Psoas muscle (tissue), 8 donors: ENCODE results near the gene MLKL. TPM values are rescaled to one million over a fixed set of nuclear protein-coding genes. Genes with fewer than 3 reads are reported as not detected.
A peak's percentile ranks its signal among the peaks of the same experiment; 100 is the strongest.

Experiments used
- ATAC-seq, 4 donors: fragments of 200-7000 bp; cut with Tn5 transposase; one replicate each; pipeline ENCODE4 v1.9.1; 2020; ENCODE audit warnings: moderate library complexity in 3 of 4, mild to moderate bottlenecking in 2 of 4
- DNase-seq, 2 donors: peaks; one replicate each; pipeline ENCODE4 v3.0.0-alpha.2; 2020
- H3K27ac ChIP-seq: fragments of 200-600 bp; one replicate; pipeline ENCODE4 v1.8.0; 2022
- H3K27me3 ChIP-seq, 3 donors: fragments of 200-600 bp in 1 of 3; one replicate each; pipeline versions ENCODE4 v1.6.1 to v1.8.0; 2013 to 2022; ENCODE audit warnings: low read length in 2 of 3, mild to moderate bottlenecking in 2 of 3, moderate library complexity in 1 of 3; ENCODE audit not compliant: insufficient read depth in 3 of 3
- H3K36me3 ChIP-seq, 2 donors: fragments of 200-600 bp in 1 of 2; one replicate each; pipeline versions ENCODE4 v1.6.1 to v1.8.0; 2013 to 2022; ENCODE audit warnings: low read depth in 1 of 2, mild to moderate bottlenecking in 1 of 2, moderate library complexity in 1 of 2; ENCODE audit not compliant: insufficient read depth in 1 of 2
- H3K4me1 ChIP-seq: fragments of 200-600 bp; one replicate; pipeline ENCODE4 v1.8.0; 2022
- H3K4me3 ChIP-seq: fragments of 200-600 bp; one replicate; pipeline ENCODE4 v1.8.0; 2022; ENCODE audit warnings: mild to moderate bottlenecking
- H3K9me3 ChIP-seq: fragments of 200-600 bp; one replicate; pipeline ENCODE4 v1.8.0; 2022
- CTCF ChIP-seq: fragments of 200-600 bp; IDR thresholded peaks from one replicate; pipeline ENCODE4 v1.8.0; 2022; ENCODE audit warnings: antibody characterized with exemption
- WGBS, 3 donors: extraction: QIAGEN DNeasy Blood & Tissue Kit; methylation state at CpG; one replicate each; pipeline versions ENCODE4 v1.1.6 to v1.1.7; 2013; 5-methylcytosine and 5-hydroxymethylcytosine counted together
- intact Hi-C, 2 donors: fragments of 100-400 bp; cut with DNase I; formaldehyde crosslinking; loops; one replicate each; pipeline versions ENCODE4 v1.11.0 to v1.14.2; 2022
- long read RNA-seq, 2 donors: library from polyadenylated mRNA; unstranded; transcript quantifications; one replicate each; pipeline ENCODE4 v2.0.0, GENCODE V29; 2021
- polyA plus RNA-seq, 3 donors: library from polyadenylated mRNA; stranded (reverse); fragments of 200-250 nt; gene quantifications; one replicate each; pipeline ENCODE4 v1.2.3, GENCODE V29; 2013
- total RNA-seq, 4 donors: library from RNA; stranded (reverse); fragmentation: NEBNext Ultra II Directional in 2 of 4; extraction: Animal tissue kit (Norgen Biotek cat#: 25700) in 2 of 4; gene quantifications; one replicate each; pipeline versions ENCODE4 v1.2.1 to v1.2.4, GENCODE V29; 2021 to 2023
- donor health status: healthy with polysubstance abuse.
- donor health status: DM: no; HTN: no; CAD: no; lungs with moderate emphysema.
- donor health status: Bipolar disorder and iron deficiency.
- donor health status: healthy.
- donor health status: DM: yes; HTN: yes; CAD: no.
- donor health status: DM: no; HTN: no; CAD: no.
- donor health status: DM: no; HTN: no; CAD: no.
- donor health status: DM: yes; HTN: yes; CAD: no.

Gene MLKL
- total RNA-seq (1 to 10 TPM; 1.9 to 2.8 (median 2.2) TPM), polyA plus RNA-seq (1 to 10 TPM in 2 of 3 donors, under 1 TPM in 1; 0.56 to 3.4 (median 1.4) TPM)
- long read RNA-seq, donor 1, partial matches to known transcripts = 0 of 2 reads
- long read RNA-seq, donor 1, other reads (novel, unspliced or antisense) = 1 of 2 reads
- long read RNA-seq, donor 2, partial matches to known transcripts = 2 of 5 reads
- long read RNA-seq, donor 2, other reads (novel, unspliced or antisense) = 2 of 5 reads

GRCh38 chr16:74700438-74701225 is at the start of gene MLKL:
TSS of gene MLKL (minus strand) at chr16:74700862. CDS start at chr16:74695757, 5,105 bp downstream.
- DNase-seq (peak; percentile 63 to 72), ATAC-seq (peak; percentile 35 to 71 (median 64))
- H3K9me3 ChIP-seq = no peaks in the 10 kb centered on the region
- H3K36me3 ChIP-seq = no peaks in the 10 kb centered on the region
- H3K4me1 ChIP-seq = no peaks in the 10 kb centered on the region
- H3K27ac ChIP-seq = peak within 1 kb of the TSS; percentile 53
- TF ChIP-seq CTCF = no peak
- intact Hi-C loops = no loop called here
- peak within 1 kb of the TSS; percentile 74 for H3K4me3 ChIP-seq
- H3K27me3 ChIP-seq = peaks cover 0 to 3% (median 0%) of the 10 kb centered on the region in 3 donors
- WGBS, 3 donors = 1 to 5% (median 3%) methylated on average over 33 to 35 of the region's 35 CpGs

GRCh38 chr16:74749291-74750055 is 48.8 kb upstream of the MLKL start:
- H3K9me3 ChIP-seq = no peaks in the 10 kb centered on the region
- intact Hi-C loops = no loop called here
- ATAC-seq (no peak), DNase-seq (no peak)
- no peak overlapping the region for H3K27ac ChIP-seq
- no peak for TF ChIP-seq CTCF
- no peaks in the 10 kb centered on the region for H3K4me1 ChIP-seq
- H3K4me3 ChIP-seq = no peak overlapping the region
- no peaks in the 10 kb centered on the region for H3K36me3 ChIP-seq
- 32 to 35% (median 34%) methylated on average over 20 of the region's 20 CpGs for WGBS, 3 donors
- peaks cover 0 to 21% (median 5%) of the 10 kb centered on the region in 3 donors for H3K27me3 ChIP-seq

- Histone ChIP-seq H3K27ac (no peak overlapping the region), H3K36me3 (no peaks in the 10 kb centered on the region), H3K9me3 (no peaks in the 10 kb centered on the region), H3K4me1 (no peaks in the 10 kb centered on the region), H3K27me3 (peaks cover 0 to 21% (median 5%) of the 10 kb centered on the region in 3 donors), H3K4me3 (no peak overlapping the region)
- DNase-seq (no peak), ATAC-seq (no peak)
- TF ChIP-seq CTCF = no peak
- intact Hi-C loops = no loop called here
- WGBS, 3 donors = 75 to 87% (median 82%) methylated on average over 19 of the region's 19 CpGs
Observed at GRCh38 chr16:74748616-74749026, 48.0 kb upstream of the MLKL start.

GRCh38 chr16:74747716-74748615 is 47.3 kb upstream of the MLKL start:
- H3K4me1 ChIP-seq = no peaks in the 10 kb centered on the region
- intact Hi-C loops = no loop called here
- TF ChIP-seq CTCF = no peak
- H3K9me3 ChIP-seq = no peaks in the 10 kb centered on the region
- 77 to 79% (median 78%) methylated on average over 31 to 32 of the region's 32 CpGs for WGBS, 3 donors
- H3K27me3 ChIP-seq = peaks cover 0 to 21% (median 8%) of the 10 kb centered on the region in 3 donors
- H3K27ac ChIP-seq = no peak overlapping the region
- H3K36me3 ChIP-seq = no peaks in the 10 kb centered on the region
- no peak for DNase-seq
- ATAC-seq = no peak
- no peak overlapping the region for H3K4me3 ChIP-seq
